ENCODE measurements around the gene ZBTB18. TPM values are rescaled to one million over a fixed set of nuclear protein-coding genes. Genes with fewer than 3 reads are reported as not detected.

The ZBTB18 gene
- total RNA-seq, 1 donor from 2014 or later: 13.9 TPM

DNA sequence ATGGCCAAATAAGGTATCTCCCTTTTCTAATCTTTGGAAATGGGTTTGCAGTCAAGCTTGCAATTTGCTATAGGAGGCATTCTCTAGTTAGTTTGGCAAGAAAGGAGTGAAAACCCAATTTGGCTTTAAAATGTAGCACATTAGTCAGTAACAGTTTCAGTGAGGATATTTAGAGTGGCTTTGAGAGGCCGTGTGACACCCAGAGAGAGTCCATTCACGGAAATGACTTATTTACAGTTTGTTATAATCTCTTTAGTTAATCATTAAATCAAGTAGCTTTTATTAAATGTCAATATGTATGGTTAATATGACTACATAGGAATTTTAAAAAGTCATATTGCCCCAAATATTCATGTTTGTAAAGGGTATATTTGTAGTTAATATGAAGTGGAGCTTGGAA lies 9.6 kb downstream of the ZBTB18 start:
- DNase-seq (ENCODE audit: low read depth in 2 of 2): no peak

DNA sequence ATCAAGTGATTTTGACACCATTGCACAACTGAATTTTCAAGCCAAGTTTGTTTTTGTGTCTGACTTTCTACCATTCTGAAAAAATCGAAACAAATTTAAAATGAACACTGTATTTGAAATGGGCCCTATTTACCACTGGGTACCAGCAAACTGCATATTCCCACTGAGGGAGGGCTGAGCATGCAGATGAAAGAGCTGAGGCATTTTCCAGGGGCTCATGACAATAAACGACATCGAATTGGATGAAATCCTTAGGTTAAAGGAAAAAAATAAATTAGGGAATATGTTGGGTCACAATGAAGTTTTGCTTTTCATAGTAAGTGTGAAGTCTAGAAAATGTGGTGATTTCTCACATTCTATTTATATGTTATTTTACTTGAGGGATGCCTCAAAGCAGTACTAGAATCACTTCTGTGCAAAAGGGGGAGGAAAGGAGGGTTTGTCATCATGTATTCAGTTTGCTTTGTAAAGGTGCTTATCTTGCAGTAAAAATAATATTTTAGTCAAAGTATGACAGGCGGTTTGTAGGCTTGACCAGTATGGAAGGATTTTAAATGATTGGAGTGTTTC lies 11.2 kb downstream of the ZBTB18 start:
- DNase-seq (ENCODE audit: low read depth in 2 of 2): no peak

DNA sequence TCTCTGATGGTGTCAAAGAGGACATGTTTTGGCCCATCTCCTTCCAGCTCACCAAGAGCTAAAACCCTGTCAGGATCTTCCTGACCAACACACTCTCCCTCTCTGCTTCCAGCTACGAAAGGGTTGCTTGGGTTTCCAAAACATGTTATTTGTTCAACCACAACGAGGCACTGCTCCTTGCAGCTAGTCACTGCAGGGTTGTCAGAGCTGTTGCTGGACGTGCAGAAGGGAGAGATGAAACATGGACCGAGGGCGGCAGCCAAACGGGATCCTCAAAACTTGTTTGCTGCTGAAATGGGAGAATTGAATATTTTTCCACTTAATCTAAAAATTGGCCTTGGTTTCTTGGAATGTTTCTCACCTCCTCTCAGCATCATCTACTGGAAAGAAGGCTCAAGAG lies 12.4 kb downstream of the ZBTB18 start:
- DNase-seq (ENCODE audit: low read depth in 2 of 2): no peak

DNA sequence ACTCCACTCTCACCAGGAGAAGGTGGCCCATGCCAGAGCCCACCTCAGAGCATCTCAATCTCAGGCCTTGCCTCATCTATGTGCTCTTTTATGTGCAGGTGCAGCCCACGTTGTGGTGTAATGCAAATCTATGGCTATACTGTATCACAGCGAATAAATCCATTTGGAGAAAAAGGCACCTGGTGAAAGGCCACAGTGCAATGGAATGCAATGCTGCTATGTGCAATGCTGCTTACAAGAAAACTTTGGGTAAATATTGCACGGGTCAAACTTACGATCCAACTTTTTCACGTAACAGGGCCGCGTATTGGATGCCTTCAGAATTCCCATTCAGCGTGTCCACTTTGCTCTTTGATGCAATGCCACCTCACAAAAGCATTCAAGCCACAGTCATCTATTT lies 13.5 kb downstream of the ZBTB18 start:
- no peak for DNase-seq (ENCODE audit: low read depth in 2 of 2)

DNA sequence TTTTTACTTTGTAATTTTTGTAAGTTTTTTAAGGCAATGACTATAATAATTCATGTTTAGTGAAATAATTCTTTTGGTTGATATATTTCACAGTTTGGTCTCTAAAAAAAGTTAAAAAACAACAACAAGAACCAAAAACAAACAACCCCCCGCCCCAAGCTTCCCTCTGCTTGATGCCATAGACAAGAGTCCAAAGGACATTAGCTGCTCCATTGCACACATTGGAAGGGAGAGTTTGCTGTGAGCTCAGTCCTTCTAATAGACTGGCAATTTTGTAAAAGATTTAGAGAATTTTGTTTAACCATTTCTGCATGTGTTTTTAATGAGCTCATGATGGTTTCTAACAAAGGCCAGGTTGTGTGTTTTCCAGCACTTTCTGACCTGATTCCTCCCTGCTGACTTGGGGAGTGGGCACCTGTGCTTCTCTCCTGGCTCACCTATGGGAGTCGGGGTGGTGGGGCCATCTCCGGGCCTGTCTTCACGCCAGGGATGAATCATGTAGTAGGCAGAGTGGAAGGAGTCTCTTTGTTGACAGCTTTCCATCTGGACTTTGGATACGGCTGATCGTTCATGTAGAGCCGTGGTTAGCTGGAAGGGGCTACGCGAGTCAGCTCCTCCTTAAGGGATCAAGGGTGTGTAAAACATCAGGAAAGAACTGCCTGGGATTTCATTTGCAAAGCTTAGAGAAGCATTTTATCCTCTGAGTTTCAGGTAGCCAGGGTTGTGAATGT lies 14.1 kb downstream of the ZBTB18 start:
- DNase-seq (ENCODE audit: low read depth in 2 of 2): no peak

DNA sequence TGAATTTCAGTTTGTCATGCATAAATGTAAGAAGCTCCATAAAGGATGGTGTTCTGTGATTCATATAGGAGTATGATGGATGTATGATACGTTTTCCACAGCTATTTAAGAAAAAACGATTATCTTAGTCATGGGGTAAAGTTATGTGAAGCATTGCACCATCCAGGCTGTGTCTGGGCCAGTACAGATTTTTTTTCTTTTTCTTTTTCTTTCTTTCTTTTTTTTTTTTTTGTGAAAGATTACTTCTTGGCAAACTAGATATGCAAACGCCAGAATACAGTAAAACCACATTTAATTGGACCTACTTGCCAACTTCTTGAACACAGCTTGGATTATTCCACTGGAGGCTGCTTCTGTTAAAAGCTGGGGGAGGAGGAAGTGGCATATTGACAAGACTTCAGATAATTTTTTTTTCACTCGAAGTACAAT lies 14.9 kb downstream of the ZBTB18 start:
- DNase-seq (ENCODE audit: low read depth in 2 of 2): no peak

DNA sequence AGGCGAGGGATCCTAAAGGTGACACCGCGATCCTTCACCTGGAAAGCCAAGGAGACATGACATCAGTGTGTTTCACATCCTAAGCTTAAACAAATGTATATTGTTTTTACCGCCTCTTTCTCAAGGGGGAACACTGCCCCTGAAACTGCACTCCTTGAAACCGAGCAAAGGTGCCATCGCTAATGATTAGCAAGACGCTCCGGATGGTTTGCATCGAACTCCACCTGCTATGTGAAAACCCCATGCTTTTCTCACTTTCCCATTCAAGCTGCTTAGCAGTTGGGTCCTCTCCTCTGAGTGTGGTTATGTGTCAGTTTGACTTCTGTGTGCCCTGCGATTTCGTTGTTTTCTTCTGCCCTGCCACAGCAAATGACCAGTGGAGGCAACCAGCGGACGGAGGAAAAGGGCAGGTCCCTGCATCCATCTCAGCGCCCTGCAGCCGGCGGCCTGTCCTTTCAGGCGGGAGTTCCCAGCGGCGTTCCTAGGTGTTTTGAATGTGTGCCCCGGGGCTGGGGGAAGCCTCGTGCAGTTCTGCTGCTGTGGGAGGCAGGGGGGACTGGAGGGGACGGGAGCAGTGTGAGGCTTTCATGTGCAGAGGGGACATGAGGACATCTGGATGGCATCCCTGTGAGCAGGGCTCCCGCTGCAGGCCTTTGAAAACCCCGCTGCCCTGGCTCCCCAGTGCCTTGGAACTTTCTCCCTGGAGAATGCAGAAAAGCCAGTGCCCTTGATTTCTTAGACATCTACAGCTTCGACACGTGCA lies 16.1 kb downstream of the ZBTB18 start:
- DNase-seq (ENCODE audit: low read depth in 2 of 2): no peak

DNA sequence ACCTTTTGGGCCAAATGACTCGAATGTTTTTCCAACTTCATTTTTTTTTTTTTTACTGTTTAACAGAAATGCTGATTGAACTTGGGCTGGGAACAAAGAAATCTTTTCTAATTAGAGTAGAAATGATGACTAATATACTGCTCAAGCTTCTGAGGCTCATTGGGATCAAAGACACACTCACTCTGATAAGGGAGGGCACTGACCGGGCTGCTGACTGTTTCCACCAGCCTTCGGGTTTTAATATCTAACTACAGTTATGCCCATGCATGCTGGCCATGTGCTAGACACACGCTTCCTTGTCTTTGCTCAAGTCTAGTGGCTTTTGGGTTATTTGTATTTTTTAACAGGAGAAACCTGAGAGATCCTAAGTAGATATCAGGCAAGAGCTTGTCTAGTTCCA lies 16.8 kb downstream of the ZBTB18 start:
- DNase-seq (ENCODE audit: low read depth in 2 of 2): no peak

DNA sequence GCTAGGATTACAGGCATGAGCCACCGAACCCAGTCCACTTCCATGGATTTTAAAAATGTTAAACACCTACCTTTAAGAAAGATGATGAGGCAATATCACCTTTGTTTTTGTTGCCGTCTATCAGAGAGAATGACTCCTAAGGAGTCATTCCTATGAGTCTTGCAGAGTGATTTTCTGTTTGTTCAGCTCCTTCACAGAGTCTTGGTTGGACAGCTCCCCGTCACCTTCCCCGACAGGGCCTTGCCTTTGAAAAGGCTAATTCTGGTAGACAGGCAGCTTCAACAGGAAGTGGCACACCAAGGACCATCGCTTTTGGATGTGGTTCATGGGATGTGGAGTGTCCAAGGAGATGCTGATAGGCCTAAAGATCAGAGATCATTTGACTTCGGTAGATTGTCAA lies 17.5 kb downstream of the ZBTB18 start:
- peak in 1 of 2 donors; percentile 24 for DNase-seq (ENCODE audit: low read depth in 2 of 2)

DNA sequence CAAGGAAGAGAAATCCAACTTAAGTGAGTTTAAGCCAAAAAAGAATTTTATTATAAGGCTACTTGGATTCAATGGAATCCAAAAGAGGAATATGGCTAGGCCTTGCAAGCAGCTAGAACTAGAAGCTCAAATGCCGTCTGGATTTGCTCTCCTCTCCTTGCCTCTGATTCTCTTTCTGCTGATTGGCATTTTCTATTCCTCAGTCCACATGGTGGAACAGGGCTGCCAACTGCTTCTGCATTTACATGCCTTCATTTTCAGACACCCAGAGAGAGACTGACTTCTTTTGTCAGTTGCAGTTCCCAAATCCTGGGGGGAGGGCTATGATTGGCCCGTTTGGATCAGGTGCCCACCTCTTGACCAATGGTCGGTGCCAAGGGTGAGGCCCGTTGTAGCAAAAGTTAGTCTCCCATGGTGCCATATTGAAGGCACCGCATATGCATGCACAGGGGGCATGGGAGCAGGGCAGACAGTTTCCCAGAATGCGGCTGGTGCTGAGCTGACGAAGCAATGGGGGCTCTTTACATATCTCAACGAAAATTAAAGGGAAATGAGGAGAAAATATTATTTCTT lies 18.3 kb downstream of the ZBTB18 start:
- no peak for DNase-seq (ENCODE audit: low read depth in 2 of 2)

DNA sequence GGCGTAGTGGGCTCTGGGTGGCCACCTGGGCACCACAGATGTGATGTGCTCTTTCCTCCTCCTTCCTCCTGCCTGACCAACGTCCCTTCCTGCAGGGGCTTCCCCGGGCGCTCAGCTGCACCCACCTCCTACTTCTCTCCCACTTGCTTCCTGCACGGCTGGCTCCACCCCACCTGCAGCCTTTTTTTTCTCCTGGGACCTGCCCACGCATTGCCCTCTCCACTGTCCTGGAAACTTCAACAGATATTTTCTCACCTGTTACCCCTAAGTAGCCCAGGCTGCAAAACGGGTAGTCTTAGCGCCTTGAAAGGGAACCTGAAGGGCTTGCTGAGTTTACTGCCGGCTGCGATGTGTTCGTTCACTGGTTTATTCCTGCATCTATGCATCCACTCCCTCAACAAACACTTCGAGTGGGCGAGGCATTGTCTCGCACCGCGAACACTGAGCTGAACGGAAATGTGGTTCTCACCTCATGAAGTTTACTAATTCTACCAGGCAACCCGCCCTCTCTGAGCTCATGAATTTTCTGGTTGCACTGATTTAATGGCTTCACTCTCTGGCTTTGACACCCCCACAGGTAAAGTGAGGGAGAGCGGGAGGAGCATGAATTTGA lies 23.6 kb downstream of the ZBTB18 start:
- DNase-seq (ENCODE audit: low read depth in 2 of 2): no peak

DNA sequence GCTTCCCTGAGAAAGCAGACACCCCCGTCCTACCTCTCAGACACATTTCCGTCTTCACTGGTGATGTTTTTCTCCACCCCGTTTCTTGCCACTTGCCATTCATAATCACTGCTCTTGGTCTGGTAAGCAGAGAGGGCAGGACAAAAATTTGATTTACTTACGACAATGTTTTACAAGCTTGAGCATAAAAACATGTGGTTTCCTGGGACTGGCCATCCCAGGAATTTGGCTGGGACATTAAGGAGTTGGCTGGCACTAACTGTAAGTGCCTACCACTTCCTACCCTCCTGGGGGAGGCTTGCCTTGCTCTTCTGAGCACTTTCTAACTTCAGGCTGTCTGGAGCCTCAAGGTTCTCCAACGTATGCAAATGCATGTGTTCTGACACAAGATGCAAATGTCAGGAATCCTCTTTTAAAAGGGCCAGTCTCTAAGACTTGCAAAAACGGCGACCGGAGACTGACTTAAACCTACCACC lies 24.2 kb downstream of the ZBTB18 start:
- peak in 1 of 2 donors; percentile 34 for DNase-seq (ENCODE audit: low read depth in 2 of 2)

DNA sequence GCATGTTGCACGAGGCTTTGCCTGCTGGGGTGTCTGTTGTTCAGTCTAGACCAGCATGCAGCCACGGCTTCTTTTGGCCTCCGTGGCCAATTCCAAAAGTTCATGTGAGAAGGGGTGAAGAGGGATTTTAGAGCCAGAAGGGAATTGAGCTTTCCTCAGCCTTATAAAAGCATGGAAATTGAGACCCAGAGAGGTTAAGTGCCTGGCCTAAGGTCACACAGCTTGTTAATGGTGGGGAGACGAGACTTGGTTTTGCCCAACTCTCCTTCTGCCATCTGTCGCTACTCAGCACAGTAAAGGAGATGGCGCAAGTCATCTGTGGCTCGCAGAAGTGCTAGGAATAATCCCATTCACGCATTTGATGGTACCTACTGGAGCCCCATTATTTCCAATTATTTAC lies 25.7 kb downstream of the ZBTB18 start:
- DNase-seq (ENCODE audit: low read depth in 2 of 2): no peak

DNA sequence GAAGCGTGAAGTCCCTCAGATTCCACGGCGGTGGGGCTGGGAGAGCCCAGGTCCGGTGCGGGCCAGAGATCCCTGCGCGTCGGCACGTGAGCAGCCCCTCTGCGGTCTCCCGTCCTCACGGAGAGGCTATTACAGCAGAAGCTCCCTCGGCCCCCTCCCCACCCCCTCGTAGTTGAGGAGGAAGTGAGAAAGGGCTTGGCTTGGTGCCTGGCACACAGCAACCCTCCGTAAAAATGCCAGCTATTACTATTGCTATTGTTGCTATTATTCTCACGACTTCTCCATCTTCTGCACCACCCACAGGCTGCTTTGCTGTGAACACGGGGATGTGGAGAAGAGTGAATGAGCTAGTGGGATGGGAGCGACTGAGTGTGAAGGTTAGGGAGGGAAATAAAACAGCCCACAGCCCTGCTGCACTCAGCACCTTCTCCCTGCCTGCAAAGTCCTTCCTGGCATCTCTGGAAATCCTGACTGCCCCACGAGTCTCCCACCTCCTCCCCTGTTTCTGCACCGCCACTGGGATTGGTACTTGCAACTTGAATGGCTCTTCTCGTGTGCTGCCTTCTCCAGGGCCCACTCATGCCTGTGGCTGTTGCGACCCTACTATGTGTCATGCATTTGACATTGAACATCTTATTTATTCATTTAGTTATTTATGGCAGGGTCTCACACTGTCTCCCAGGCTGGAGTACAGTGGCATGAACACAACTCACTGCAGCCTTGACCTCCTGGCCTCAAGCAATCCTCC lies 26.6 kb downstream of the ZBTB18 start:
- no peak for DNase-seq (ENCODE audit: low read depth in 2 of 2)

DNA sequence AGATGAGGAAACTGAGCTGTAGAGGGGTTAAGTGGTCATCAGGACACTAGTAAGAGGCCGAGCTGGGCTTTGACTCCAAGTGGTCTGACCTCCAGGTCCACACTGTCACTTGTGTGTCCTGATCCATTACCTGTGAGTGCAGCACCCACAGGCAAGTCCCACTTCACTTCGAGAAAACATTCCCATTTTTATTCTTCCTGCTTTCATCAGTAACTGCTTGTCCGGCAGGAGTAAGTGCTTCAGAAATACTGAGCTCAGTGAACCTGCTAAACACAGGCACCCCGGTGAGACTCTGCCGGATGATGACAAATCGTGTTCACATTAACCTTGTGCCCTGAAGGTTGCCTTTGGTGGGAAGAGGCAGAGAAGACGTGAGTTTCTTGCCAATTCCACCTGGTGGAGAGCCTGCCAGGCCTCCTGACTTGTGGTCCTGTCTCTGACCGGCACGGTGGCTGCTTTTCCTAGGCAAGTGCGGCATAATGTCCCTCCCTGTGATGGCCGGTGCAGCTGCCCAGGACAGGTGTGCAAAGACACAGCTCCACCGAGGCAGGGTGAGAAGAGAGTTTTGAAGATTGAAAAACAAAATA lies 29.4 kb downstream of the ZBTB18 start:
- DNase-seq (ENCODE audit: low read depth in 2 of 2): no peak

DNA sequence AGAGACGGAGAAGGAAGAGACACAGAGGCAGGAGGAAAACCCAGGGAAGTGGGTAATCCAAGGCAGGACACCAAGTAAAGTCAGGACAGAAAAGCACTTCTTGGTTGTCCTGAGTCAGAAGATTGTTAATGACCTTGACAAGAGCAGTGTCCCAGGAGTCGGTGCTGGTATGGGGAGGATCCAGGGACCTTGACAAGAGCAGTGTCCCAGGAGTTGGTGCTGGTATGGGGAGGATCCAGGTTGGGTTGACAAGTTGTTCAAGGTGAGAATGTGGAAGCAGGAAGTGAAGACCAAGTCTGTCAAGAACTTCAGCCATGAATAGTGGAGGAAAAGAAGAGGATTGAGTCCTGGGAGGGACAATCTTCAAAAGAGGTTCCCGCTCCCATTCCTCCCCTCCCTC lies 31.9 kb downstream of the ZBTB18 start:
- DNase-seq (ENCODE audit: low read depth in 2 of 2): no peak

DNA sequence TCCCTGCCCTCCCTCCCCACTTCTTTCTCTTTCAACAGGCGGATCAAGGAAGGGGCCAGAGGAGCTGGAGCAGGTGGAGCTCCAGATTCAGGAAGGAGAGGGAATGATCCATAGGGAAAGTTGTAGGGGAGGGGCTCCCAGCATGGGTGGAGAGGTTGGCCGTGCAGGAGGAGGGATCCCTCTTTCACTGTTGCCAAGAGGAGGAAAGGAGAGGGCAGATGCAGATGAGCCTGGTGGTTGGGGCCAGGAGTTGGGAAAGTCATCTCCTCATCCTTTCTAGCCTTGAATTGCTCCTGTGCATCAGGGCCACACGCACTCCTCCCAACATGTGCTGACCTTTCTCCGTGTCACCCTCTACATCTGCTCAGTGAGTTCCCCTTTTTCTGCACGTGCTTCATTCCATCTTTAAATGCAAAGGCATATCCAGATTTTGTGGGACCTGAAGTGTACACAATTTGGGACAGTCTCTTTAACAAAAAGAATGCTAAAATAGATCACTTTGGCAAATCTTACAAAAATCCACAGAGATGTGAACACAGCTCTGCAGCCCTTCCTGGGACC lies 32.4 kb downstream of the ZBTB18 start:
- DNase-seq (ENCODE audit: low read depth in 2 of 2): no peak

DNA sequence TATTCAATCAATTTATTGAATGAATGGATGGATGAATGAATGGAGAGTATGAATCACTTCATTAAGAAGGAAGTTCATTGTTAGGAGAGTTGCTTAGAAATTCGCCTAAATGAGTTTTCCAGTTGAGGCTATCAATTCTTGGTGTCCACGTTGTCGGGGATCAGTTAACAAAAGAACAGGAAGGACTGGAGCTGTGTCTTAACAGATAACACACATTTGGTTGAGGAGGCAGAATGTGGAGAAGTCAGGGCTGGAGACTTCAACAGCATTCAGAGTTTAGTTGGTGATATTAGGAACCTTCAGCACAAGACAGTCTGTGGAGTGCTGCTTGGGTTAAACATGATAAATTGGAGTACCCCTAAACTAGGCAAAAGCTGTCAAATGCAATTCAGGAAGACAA lies 33.7 kb downstream of the ZBTB18 start:
- DNase-seq (ENCODE audit: low read depth in 2 of 2): peak in 1 of 2 donors; percentile 61

DNA sequence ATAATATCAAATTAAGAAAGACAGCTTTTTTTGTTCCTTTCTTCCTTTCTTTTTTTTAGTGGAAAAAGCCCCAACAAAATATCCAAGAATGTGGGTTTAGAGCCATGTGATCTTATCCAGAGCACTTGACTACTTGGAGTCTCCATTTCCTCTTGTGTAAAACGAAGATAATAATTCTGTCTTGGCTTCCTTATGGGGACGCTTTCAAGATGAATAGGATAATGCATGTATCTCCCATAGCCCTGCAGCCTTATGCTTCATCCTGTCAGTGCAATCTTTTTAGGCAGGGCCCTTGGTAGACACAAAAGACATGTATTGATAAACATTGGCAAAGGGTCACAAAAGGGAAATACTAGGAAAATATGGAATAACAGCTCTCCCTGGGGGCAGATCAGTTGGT lies 34.8 kb downstream of the ZBTB18 start:
- no peak for DNase-seq (ENCODE audit: low read depth in 2 of 2)

DNA sequence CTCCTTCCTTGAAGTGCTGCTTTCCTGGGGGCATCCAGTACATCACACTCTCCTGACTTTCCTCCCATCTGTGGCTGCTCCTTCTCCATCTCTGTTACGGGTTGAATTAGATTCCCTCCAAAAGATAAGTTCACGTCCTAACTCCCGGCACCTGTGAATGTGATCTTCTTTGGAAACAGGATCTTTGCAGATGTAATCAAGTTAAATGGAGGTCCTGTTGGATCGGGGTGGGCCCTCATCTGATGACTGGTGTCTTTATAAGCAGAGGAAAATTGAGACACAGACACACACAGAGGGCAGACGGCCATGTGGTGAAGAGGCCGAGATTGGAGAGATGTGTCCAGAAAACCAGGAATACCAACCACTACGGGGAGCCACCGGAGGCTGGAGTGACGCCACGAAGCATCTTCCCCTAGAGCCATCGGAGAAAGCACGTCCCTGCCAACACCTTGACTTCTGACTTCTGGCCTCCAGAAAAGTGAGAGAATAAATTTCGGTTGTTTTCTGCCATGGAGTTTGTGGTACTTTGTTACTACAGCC lies 36.0 kb downstream of the ZBTB18 start:
- DNase-seq (ENCODE audit: low read depth in 2 of 2): no peak
